Caco-2 (cell line): ENCODE results near the gene KCNK4. TPM values are rescaled to one million over a fixed set of nuclear protein-coding genes. Genes with fewer than 3 reads are reported as not detected.

Experiments used
- BruUV-seq: library from RNA; stranded (reverse); fragments of 400-500 nt; replicated peaks from 2 replicates; lab custom pipeline; 2021; lab: Mats Ljungman, UMichigan
- CTCF ChIA-PET: fragments of 300-600 bp; sonication (Branson Sonifier 250); formaldehyde crosslinking; loops from one replicate; lab custom pipeline; 2022; ENCODE audit warnings: antibody characterized with exemption; lab: Charles Lee
- POLR2A ChIA-PET: fragments of 300-600 bp; sonication (Branson Sonifier 250); formaldehyde crosslinking; loops from one replicate; lab custom pipeline; 2022; ENCODE audit warnings: antibody characterized with exemption; lab: Charles Lee
- DNase-seq, 2 experiments: peaks; one replicate each; pipeline versions ENCODE4 v3.0.0 to v3.0.0-alpha.2; 2020 to 2022
- H3K27me3 ChIP-seq: replicated peaks from 2 replicates; pipeline ENCODE4 v1.6.0; 2011; ENCODE audit warnings: low read length; ENCODE audit not compliant: control insufficient read depth, insufficient read depth
- H3K36me3 ChIP-seq: 2 replicates; pipeline ENCODE4 v1.5.1; 2011; ENCODE audit warnings: low read length; ENCODE audit not compliant: control insufficient read depth, insufficient read depth
- H3K4me1 ChIP-seq: fragments of 250-450 bp; sonication (Bioruptor Pico); 2 replicates; pipeline ENCODE4 v1.5.1; 2020; ENCODE audit warnings: mild to moderate bottlenecking
- H3K4me3 ChIP-seq: 2 replicates; pipeline ENCODE4 v1.5.1; 2011; ENCODE audit warnings: low read depth, mild to moderate bottlenecking, control low read depth, low read length
- H3K9me3 ChIP-seq: fragments of 250-450 bp; sonication (Bioruptor Pico); 2 replicates; pipeline ENCODE4 v1.5.1; 2020; ENCODE audit warnings: mild to moderate bottlenecking, moderate library complexity
- H3K27ac Mint-ChIP-seq: one replicate; pipeline ENCODE4 v1.8.0; 2022; ENCODE audit warnings: mixed read lengths; ENCODE audit not compliant: unreplicated experiment
- H3K27me3 Mint-ChIP-seq: one replicate; pipeline ENCODE4 v1.8.0; 2022; ENCODE audit warnings: mixed read lengths; ENCODE audit not compliant: insufficient read depth, unreplicated experiment
- H3K36me3 Mint-ChIP-seq: one replicate; pipeline ENCODE4 v1.8.0; 2022; ENCODE audit warnings: mild to moderate bottlenecking, mixed read lengths; ENCODE audit not compliant: insufficient read depth, unreplicated experiment
- H3K4me1 Mint-ChIP-seq: one replicate; pipeline ENCODE4 v1.8.0; 2022; ENCODE audit warnings: low read depth, mixed read lengths; ENCODE audit not compliant: unreplicated experiment
- H3K4me3 Mint-ChIP-seq: one replicate; pipeline ENCODE4 v1.8.0; 2022; ENCODE audit warnings: mild to moderate bottlenecking, moderate library complexity, mixed read lengths; ENCODE audit not compliant: unreplicated experiment
- H3K9me3 Mint-ChIP-seq: one replicate; pipeline ENCODE4 v1.8.0; 2022; ENCODE audit warnings: mixed read lengths; ENCODE audit not compliant: unreplicated experiment
- CTCF ChIP-seq, 2 experiments: fragments of 200-600 bp in 1 of 2; IDR thresholded peaks; 1 replicate in 1 of 2; 2 replicates in 1 of 2; pipeline versions ENCODE4 v1.5.1 to v1.8.0; 2011 to 2022; ENCODE audit warnings: antibody characterized with exemption in 1 of 2, control low read depth in 1 of 2, inconsistent platforms in 1 of 2, low read depth in 1 of 2, low read length in 1 of 2, mild to moderate bottlenecking in 1 of 2, moderate library complexity in 1 of 2; ENCODE audit not compliant: insufficient read depth in 1 of 2, severe bottlenecking in 1 of 2, unreplicated experiment in 1 of 2
- intact Hi-C: fragments of 100-400 bp; cut with micrococcal nuclease; formaldehyde crosslinking; loops from one replicate; pipeline ENCODE4 v1.10.0; 2022; ENCODE audit not compliant: unreplicated experiment
- total RNA-seq: library from RNA; stranded (reverse); gene quantifications from 2 replicates; pipeline ENCODE4 v1.2.3, GENCODE V29; 2022

Gene KCNK4
- total RNA-seq, 1 experiment from 2014 or later: not detected

GRCh38 chr11:64324692-64325469 lies 33.8 kb downstream of the KCNK4 start:
- peak overlapping the region; percentile 30 for H3K27ac Mint-ChIP-seq
- H3K4me1 Mint-ChIP-seq: peaks cover 11% of the 10 kb centered on the region
- Histone ChIP-seq H3K9me3 (no peaks in the 10 kb centered on the region), H3K27me3 (no peaks in the 10 kb centered on the region), H3K4me3 (no peak overlapping the region), H3K4me1 (peaks cover 9% of the 10 kb centered on the region), H3K36me3 (peaks cover 1% of the 10 kb centered on the region)
- BruUV-seq: no TSS peak
- DNase-seq: no peak
- H3K36me3 Mint-ChIP-seq: peaks cover 28% of the 10 kb centered on the region
- no peak overlapping the region for H3K4me3 Mint-ChIP-seq
- H3K27me3 Mint-ChIP-seq: no peaks in the 10 kb centered on the region
- H3K9me3 Mint-ChIP-seq: no peaks in the 10 kb centered on the region
- POLR2A ChIA-PET: interaction anchor here (0.6 to 0.7 kb wide), 2 partner anchors 17 to 21 kb away, joined by 9 to 14 read pairs; no protein-coding TSS in a partner anchor
- TF ChIP-seq CTCF (IDR thresholded peaks at IDR 0.05; ENCODE audit: insufficient read depth in 1 of 2, low read depth in 1 of 2, low read length in 1 of 2, severe bottlenecking in 1 of 2, unreplicated experiment in 1 of 2): no peak
- CTCF ChIA-PET: interaction anchor here (0.6 kb wide), 2 partner anchors 30 to 53 kb away, joined by 3 read pairs; no protein-coding TSS in a partner anchor
- intact Hi-C loops: no loop called here

- Histone ChIP-seq H3K36me3 (no peaks in the 10 kb centered on the region), H3K9me3 (no peaks in the 10 kb centered on the region), H3K4me3 (no peak overlapping the region), H3K4me1 (peaks cover 7% of the 10 kb centered on the region), H3K27me3 (no peaks in the 10 kb centered on the region)
- intact Hi-C loops: no loop called here
- no peak for DNase-seq
- no TSS peak for BruUV-seq
- Mint-ChIP-seq H3K36me3 (peaks cover 11% of the 10 kb centered on the region), H3K27me3 (no peaks in the 10 kb centered on the region), H3K4me3 (no peak overlapping the region), H3K4me1 (no peaks in the 10 kb centered on the region), H3K27ac (no peak overlapping the region), H3K9me3 (no peaks in the 10 kb centered on the region)
- POLR2A ChIA-PET: no interaction called here
- CTCF ChIA-PET: interaction anchor here (1.1 kb wide), 1 partner anchor 10 kb away, joined by 3 read pairs; the partner anchor contains the start of gene PRDX5
- no peak for TF ChIP-seq CTCF (IDR thresholded peaks at IDR 0.05; ENCODE audit: insufficient read depth in 1 of 2, low read depth in 1 of 2, low read length in 1 of 2, severe bottlenecking in 1 of 2, unreplicated experiment in 1 of 2)
Observed at GRCh38 chr11:64327375-64327774, 36.3 kb downstream of the KCNK4 start.

- ChIA-PET CTCF (interaction anchor here (0.6 kb wide), 1 partner anchor 10 kb away, joined by 3 read pairs; the partner anchor contains the start of genes PRDX5 and TRMT112), POLR2A (no interaction called here)
- no peak overlapping the region for H3K4me3 ChIP-seq
- no TSS peak for BruUV-seq
- H3K27me3 ChIP-seq: no peaks in the 10 kb centered on the region
- H3K36me3 Mint-ChIP-seq: peaks cover 9% of the 10 kb centered on the region
- DNase-seq: no peak
- H3K36me3 ChIP-seq: no peaks in the 10 kb centered on the region
- intact Hi-C loops: no loop called here
- no peak overlapping the region for H3K4me3 Mint-ChIP-seq
- H3K27ac Mint-ChIP-seq: no peak overlapping the region
- TF ChIP-seq CTCF (IDR thresholded peaks at IDR 0.05; ENCODE audit: insufficient read depth in 1 of 2, low read depth in 1 of 2, low read length in 1 of 2, severe bottlenecking in 1 of 2, unreplicated experiment in 1 of 2): no peak
- H3K9me3 Mint-ChIP-seq: no peaks in the 10 kb centered on the region
- peaks cover under 1% of the 10 kb centered on the region for H3K4me1 ChIP-seq
- no peaks in the 10 kb centered on the region for H3K9me3 ChIP-seq
- no peaks in the 10 kb centered on the region for H3K27me3 Mint-ChIP-seq
- no peaks in the 10 kb centered on the region for H3K4me1 Mint-ChIP-seq
Observed at GRCh38 chr11:64327993-64328392, 36.9 kb downstream of the KCNK4 start.
